PC-3 (cell line): Measurements from ENCODE around the gene MRPL48. TPM values are rescaled to one million over a fixed set of nuclear protein-coding genes. Genes with fewer than 3 reads are reported as not detected.
"Not testable (repeated sequence)": the region's sequence is repeated elsewhere in the genome, so short reads cannot be mapped to it uniquely, and the experiment has no call there.

ENCODE experiments used
- ATAC-seq: fragments of 200-7000 bp; cut with Tn5 transposase; 2 replicates; pipeline ENCODE4 v1.9.1; 2020; ENCODE audit warnings: mild to moderate bottlenecking, moderate library complexity
- BruUV-seq: library from RNA; stranded (reverse); fragments of 400-500 nt; replicated peaks from 2 replicates; lab custom pipeline; 2021; lab: Mats Ljungman, UMichigan
- CTCF ChIA-PET: fragments of 300-600 bp; sonication (Branson Sonifier 250); formaldehyde crosslinking; loops from one replicate; lab custom pipeline; 2022; ENCODE audit warnings: antibody characterized with exemption; lab: Charles Lee
- POLR2A ChIA-PET: fragments of 300-600 bp; sonication (Branson Sonifier 250); formaldehyde crosslinking; loops from one replicate; lab custom pipeline; 2022; ENCODE audit warnings: antibody characterized with exemption; ENCODE audit not compliant: unreplicated experiment; lab: Charles Lee
- DNase-seq: peaks from one replicate; pipeline ENCODE4 v3.0.0-alpha.2; 2015
- H2AFZ ChIP-seq: fragments of 300-600 bp; sonication (generic); 2 replicates; pipeline ENCODE4 v1.6.0; 2016; ENCODE audit warnings: antibody characterized with exemption, low read length
- H3F3A ChIP-seq: fragments of 300-600 bp; sonication (generic); one replicate; pipeline ENCODE4 v1.6.0; 2017; ENCODE audit warnings: antibody characterized with exemption, low read length, control low read depth, mild to moderate bottlenecking; ENCODE audit not compliant: unreplicated experiment
- H3K27ac ChIP-seq: fragments of 300-600 bp; sonication (generic); 2 replicates; pipeline ENCODE4 v1.5.1; 2016; ENCODE audit warnings: mild to moderate bottlenecking, low read length
- H3K27me3 ChIP-seq: fragments of 300-600 bp; sonication (generic); 2 replicates; pipeline ENCODE4 v1.6.1; 2016; ENCODE audit warnings: low read length, mixed read lengths
- H3K36me3 ChIP-seq: fragments of 300-600 bp; sonication (generic); 2 replicates; pipeline ENCODE4 v1.6.1; 2016; ENCODE audit warnings: low read depth, mixed run types, low read length, mixed read lengths
- H3K4me1 ChIP-seq: fragments of 300-600 bp; sonication (generic); 2 replicates; pipeline ENCODE4 v1.5.1; 2016; ENCODE audit warnings: low read length; ENCODE audit not compliant: insufficient read depth
- H3K4me2 ChIP-seq: fragments of 300-600 bp; sonication (generic); 2 replicates; pipeline ENCODE4 v1.6.0; 2016; ENCODE audit warnings: low read length
- H3K4me3 ChIP-seq: fragments of 300-600 bp; sonication (generic); 2 replicates; pipeline ENCODE4 v1.5.1; 2016; ENCODE audit warnings: mild to moderate bottlenecking, low read length, mixed read lengths
- H3K79me2 ChIP-seq: fragments of 300-600 bp; sonication (generic); 2 replicates; pipeline ENCODE4 v1.6.1; 2017; ENCODE audit warnings: low read length, mixed read lengths
- H3K9ac ChIP-seq: fragments of 300-600 bp; sonication (generic); 2 replicates; pipeline ENCODE4 v1.6.0; 2016; ENCODE audit warnings: mild to moderate bottlenecking, low read length
- H3K9me2 ChIP-seq: fragments of 300-600 bp; sonication (generic); replicated peaks from 2 replicates; pipeline ENCODE4 v1.6.1; 2016; ENCODE audit warnings: mixed run types, low read length, mixed read lengths
- H3K9me3 ChIP-seq: fragments of 300-600 bp; sonication (generic); 2 replicates; pipeline ENCODE4 v1.6.1; 2016; ENCODE audit warnings: low read length, mixed read lengths
- H4K20me1 ChIP-seq: fragments of 300-600 bp; sonication (generic); 2 replicates; pipeline ENCODE4 v1.6.1; 2016; ENCODE audit warnings: low read length, mixed read lengths
- CTCF ChIP-seq: fragments of 300-600 bp; sonication (generic); conservative IDR thresholded peaks from 2 replicates; pipeline ENCODE4 v1.5.1; 2017; ENCODE audit warnings: antibody characterized with exemption, low read depth, mild to moderate bottlenecking, low read length
- EZH2 ChIP-seq: fragments of 300-600 bp; sonication (generic); IDR thresholded peaks from one replicate; pipeline ENCODE4 v1.6.1; 2017; ENCODE audit warnings: antibody characterized with exemption, mild to moderate bottlenecking, low read length; ENCODE audit not compliant: unreplicated experiment
- EZH2phosphoT487 ChIP-seq: fragments of 300-600 bp; sonication (generic); IDR thresholded peaks from 2 replicates; pipeline ENCODE4 v1.6.1; 2018; ENCODE audit warnings: mild to moderate bottlenecking, antibody characterized with exemption, low read length, borderline replicate concordance
- intact Hi-C: fragments of 100-400 bp; cut with micrococcal nuclease; formaldehyde crosslinking; loops from 2 replicates; pipeline ENCODE4 v1.9.0; 2023
- total RNA-seq: library from RNA; depleted of rRNA; stranded (reverse); fragments of >200 nt; gene quantifications from 2 replicates; pipeline ENCODE4 v1.2.3, GENCODE V29; 2014

The MRPL48 gene
- total RNA-seq, 1 experiment from 2014 or later: 80.8 TPM

- Histone ChIP-seq H3K4me3 (no peak overlapping the region), H3K36me3 (peaks cover 9% of the 10 kb centered on the region; the same call in 1 of the 2 replicates), H3K4me1 (peaks cover 19% of the 10 kb centered on the region), H2AFZ (no peak overlapping the region), H3K27me3 (no peaks in the 10 kb centered on the region), H3K4me2 (no peak overlapping the region), H3K9me3 (no peaks in the 10 kb centered on the region), H3K27ac (no peak overlapping the region), H3K9me2 (no peaks in the 10 kb centered on the region), H3K79me2 (peaks cover 43% of the 10 kb centered on the region), H4K20me1 (no peaks in the 10 kb centered on the region), H3F3A (no peaks in the 10 kb centered on the region), H3K9ac (no peak overlapping the region)
- DNase-seq (no peak), ATAC-seq (no peak)
- ChIA-PET CTCF (no interaction called here), POLR2A (no interaction called here)
- TF ChIP-seq EZH2: no peak
- no peak for TF ChIP-seq CTCF
- TF ChIP-seq EZH2phosphoT487: no peak
- BruUV-seq: no TSS peak
- intact Hi-C loops: no loop called here
These were observed 91.1 kb downstream of the MRPL48 start for GRCh38 chr11:73878771-73879170.

- H3K9me2 ChIP-seq, CTCF ChIA-PET, H3K27ac ChIP-seq, H3K36me3 ChIP-seq, intact Hi-C loops, H2AFZ ChIP-seq, BruUV-seq, POLR2A ChIA-PET, H3K9me3 ChIP-seq, H4K20me1 ChIP-seq, H3K4me3 ChIP-seq, ATAC-seq, H3K9ac ChIP-seq, H3K4me2 ChIP-seq, H3F3A ChIP-seq, DNase-seq, H3K27me3 ChIP-seq: not testable (repeated sequence)
- peaks cover 11% of the 10 kb centered on the region for H3K4me1 ChIP-seq
- peaks cover 26% of the 10 kb centered on the region for H3K79me2 ChIP-seq
These were observed 92.8 kb downstream of the MRPL48 start for GRCh38 chr11:73880449-73880848.

- H3K9me2 ChIP-seq: no peaks in the 10 kb centered on the region
- no peak overlapping the region for H3K4me2 ChIP-seq
- TF ChIP-seq EZH2phosphoT487 (no peak), CTCF (no peak), EZH2 (no peak)
- DNase-seq (no peak), ATAC-seq (no peak)
- no peaks in the 10 kb centered on the region for H3K79me2 ChIP-seq
- H3K4me1 ChIP-seq: peaks cover 4% of the 10 kb centered on the region
- H4K20me1 ChIP-seq: no peaks in the 10 kb centered on the region
- CTCF ChIA-PET: no interaction called here
- H3K27me3 ChIP-seq: no peaks in the 10 kb centered on the region
- no peak overlapping the region for H2AFZ ChIP-seq
- POLR2A ChIA-PET: no interaction called here
- H3K9ac ChIP-seq: no peak overlapping the region
- H3K36me3 ChIP-seq: no peaks in the 10 kb centered on the region
- no peak overlapping the region for H3K27ac ChIP-seq
- no peaks in the 10 kb centered on the region for H3K9me3 ChIP-seq
- BruUV-seq: no TSS peak
- no peak overlapping the region for H3K4me3 ChIP-seq
- H3F3A ChIP-seq: no peaks in the 10 kb centered on the region
- intact Hi-C loops: no loop called here
These were observed 96.2 kb downstream of the MRPL48 start for GRCh38 chr11:73883856-73884255.
